ENCODE results near the gene DTHD1.

DTHD1 gene

GRCh38 chr4:36283912-36284465 is 2.6 kb downstream of the DTHD1 start:
- no peak overlapping the region for H3K4me3 ChIP-seq (replicated peaks; ENCODE audit: low read depth, low read length)
- DNase-seq (ENCODE audit: low read depth) = no peak
- TF ChIP-seq CTCF (IDR thresholded peaks at IDR 0.05; ENCODE audit: low read length, missing control alignments) = no peak

- H3K4me3 ChIP-seq (replicated peaks; ENCODE audit: low read depth, low read length) = no peak overlapping the region
- DNase-seq (ENCODE audit: low read depth) = no peak
- TF ChIP-seq CTCF (IDR thresholded peaks at IDR 0.05; ENCODE audit: low read length, missing control alignments) = no peak
Observed at GRCh38 chr4:36285784-36286480, 4.5 kb downstream of the DTHD1 start.

GRCh38 chr4:36286481-36286871 is 5.1 kb downstream of the DTHD1 start:
- H3K4me3 ChIP-seq (replicated peaks; ENCODE audit: low read depth, low read length) = no peak overlapping the region

GRCh38 chr4:36288731-36289426 is 7.5 kb downstream of the DTHD1 start:
- H3K4me3 ChIP-seq (replicated peaks; ENCODE audit: low read depth, low read length) = no peak overlapping the region
- peak; percentile 20 for DNase-seq (ENCODE audit: low read depth)
- no peak for TF ChIP-seq CTCF (IDR thresholded peaks at IDR 0.05; ENCODE audit: low read length, missing control alignments)

More at GRCh38 chr4:36286481-36286871, 5.1 kb downstream of the DTHD1 start:
- DNase-seq (ENCODE audit: low read depth) = no peak
- no peak for TF ChIP-seq CTCF (IDR thresholded peaks at IDR 0.05; ENCODE audit: low read length, missing control alignments)

GRCh38 chr4:36290641-36291040 is 9.2 kb downstream of the DTHD1 start:
- no peak overlapping the region for H3K4me3 ChIP-seq (replicated peaks; ENCODE audit: low read depth, low read length)
- no peak for TF ChIP-seq CTCF (IDR thresholded peaks at IDR 0.05; ENCODE audit: low read length, missing control alignments)
- no peak for DNase-seq (ENCODE audit: low read depth)

GRCh38 chr4:36292556-36293188 is 11.3 kb downstream of the DTHD1 start:
- TF ChIP-seq CTCF (IDR thresholded peaks at IDR 0.05; ENCODE audit: low read length, missing control alignments) = no peak
- no peak overlapping the region for H3K4me3 ChIP-seq (replicated peaks; ENCODE audit: low read depth, low read length)
- peak; percentile 11 for DNase-seq (ENCODE audit: low read depth)
